PC-3 (cell line): Measurements from ENCODE around the gene SULF2. TPM values are rescaled to one million over a fixed set of nuclear protein-coding genes. Genes with fewer than 3 reads are reported as not detected.

Experiments
- ATAC-seq: fragments of 200-7000 bp; cut with Tn5 transposase; 2 replicates; pipeline ENCODE4 v1.9.1; 2020; ENCODE audit warnings: mild to moderate bottlenecking, moderate library complexity
- BruUV-seq: library from RNA; stranded (reverse); fragments of 400-500 nt; replicated peaks from 2 replicates; lab custom pipeline; 2021; lab: Mats Ljungman, UMichigan
- CTCF ChIA-PET: fragments of 300-600 bp; sonication (Branson Sonifier 250); formaldehyde crosslinking; loops from one replicate; lab custom pipeline; 2022; ENCODE audit warnings: antibody characterized with exemption; lab: Charles Lee
- POLR2A ChIA-PET: fragments of 300-600 bp; sonication (Branson Sonifier 250); formaldehyde crosslinking; loops from one replicate; lab custom pipeline; 2022; ENCODE audit warnings: antibody characterized with exemption; ENCODE audit not compliant: unreplicated experiment; lab: Charles Lee
- DNase-seq: peaks from one replicate; pipeline ENCODE4 v3.0.0-alpha.2; 2015
- H2AFZ ChIP-seq: fragments of 300-600 bp; sonication (generic); 2 replicates; pipeline ENCODE4 v1.6.0; 2016; ENCODE audit warnings: antibody characterized with exemption, low read length
- H3F3A ChIP-seq: fragments of 300-600 bp; sonication (generic); one replicate; pipeline ENCODE4 v1.6.0; 2017; ENCODE audit warnings: antibody characterized with exemption, low read length, control low read depth, mild to moderate bottlenecking; ENCODE audit not compliant: unreplicated experiment
- H3K27ac ChIP-seq: fragments of 300-600 bp; sonication (generic); 2 replicates; pipeline ENCODE4 v1.5.1; 2016; ENCODE audit warnings: mild to moderate bottlenecking, low read length
- H3K27me3 ChIP-seq: fragments of 300-600 bp; sonication (generic); 2 replicates; pipeline ENCODE4 v1.6.1; 2016; ENCODE audit warnings: low read length, mixed read lengths
- H3K36me3 ChIP-seq: fragments of 300-600 bp; sonication (generic); 2 replicates; pipeline ENCODE4 v1.6.1; 2016; ENCODE audit warnings: low read depth, mixed run types, low read length, mixed read lengths
- H3K4me1 ChIP-seq: fragments of 300-600 bp; sonication (generic); 2 replicates; pipeline ENCODE4 v1.5.1; 2016; ENCODE audit warnings: low read length; ENCODE audit not compliant: insufficient read depth
- H3K4me2 ChIP-seq: fragments of 300-600 bp; sonication (generic); 2 replicates; pipeline ENCODE4 v1.6.0; 2016; ENCODE audit warnings: low read length
- H3K4me3 ChIP-seq: fragments of 300-600 bp; sonication (generic); 2 replicates; pipeline ENCODE4 v1.5.1; 2016; ENCODE audit warnings: mild to moderate bottlenecking, low read length, mixed read lengths
- H3K79me2 ChIP-seq: fragments of 300-600 bp; sonication (generic); 2 replicates; pipeline ENCODE4 v1.6.1; 2017; ENCODE audit warnings: low read length, mixed read lengths
- H3K9ac ChIP-seq: fragments of 300-600 bp; sonication (generic); 2 replicates; pipeline ENCODE4 v1.6.0; 2016; ENCODE audit warnings: mild to moderate bottlenecking, low read length
- H3K9me2 ChIP-seq: fragments of 300-600 bp; sonication (generic); replicated peaks from 2 replicates; pipeline ENCODE4 v1.6.1; 2016; ENCODE audit warnings: mixed run types, low read length, mixed read lengths
- H3K9me3 ChIP-seq: fragments of 300-600 bp; sonication (generic); 2 replicates; pipeline ENCODE4 v1.6.1; 2016; ENCODE audit warnings: low read length, mixed read lengths
- H4K20me1 ChIP-seq: fragments of 300-600 bp; sonication (generic); 2 replicates; pipeline ENCODE4 v1.6.1; 2016; ENCODE audit warnings: low read length, mixed read lengths
- EZH2 ChIP-seq: fragments of 300-600 bp; sonication (generic); IDR thresholded peaks from one replicate; pipeline ENCODE4 v1.6.1; 2017; ENCODE audit warnings: antibody characterized with exemption, mild to moderate bottlenecking, low read length; ENCODE audit not compliant: unreplicated experiment
- EZH2phosphoT487 ChIP-seq: fragments of 300-600 bp; sonication (generic); IDR thresholded peaks from 2 replicates; pipeline ENCODE4 v1.6.1; 2018; ENCODE audit warnings: mild to moderate bottlenecking, antibody characterized with exemption, low read length, borderline replicate concordance
- intact Hi-C: fragments of 100-400 bp; cut with micrococcal nuclease; formaldehyde crosslinking; loops from 2 replicates; pipeline ENCODE4 v1.9.0; 2023
- total RNA-seq: library from RNA; depleted of rRNA; stranded (reverse); fragments of >200 nt; gene quantifications from 2 replicates; pipeline ENCODE4 v1.2.3, GENCODE V29; 2014
- TF ChIP-seq, protein P1 (sequence below): fragments of 300-600 bp; sonication (generic); conservative IDR thresholded peaks from 2 replicates; pipeline ENCODE4 v1.5.1; 2017; ENCODE audit warnings: antibody characterized with exemption, low read depth, mild to moderate bottlenecking, low read length

SULF2 gene
- total RNA-seq, 1 experiment from 2014 or later: 340 TPM

DNA sequence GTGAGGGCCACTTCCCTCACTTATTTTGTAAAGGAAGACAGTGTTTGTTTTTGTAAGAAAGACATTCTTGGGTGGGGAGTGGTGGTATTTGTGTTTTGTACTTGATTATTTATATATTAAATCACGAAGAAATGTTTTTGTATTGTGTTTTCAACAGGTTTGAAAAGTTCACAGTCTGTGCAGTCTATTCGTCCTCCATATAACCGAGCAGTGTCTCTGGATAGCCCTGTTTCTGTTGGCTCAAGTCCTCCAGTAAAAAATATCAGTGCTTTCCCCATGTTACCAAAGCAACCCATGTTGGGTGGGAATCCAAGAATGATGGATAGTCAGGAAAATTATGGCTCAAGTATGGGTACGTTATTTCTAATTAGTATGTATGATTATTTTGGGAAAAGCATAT is 146.4 kb downstream of the SULF2 start:
- CTCF ChIA-PET: no interaction called here

GRCh38 chr20:47635256-47635655 is 150.0 kb downstream of the SULF2 start:
- H3F3A ChIP-seq: no peaks in the 10 kb centered on the region
- no peaks in the 10 kb centered on the region for H3K9me3 ChIP-seq
- intact Hi-C loops: no loop called here
- no peak for TF ChIP-seq EZH2
- no peak for TF ChIP-seq EZH2phosphoT487
- H3K9me2 ChIP-seq: no peaks in the 10 kb centered on the region
- H3K9ac ChIP-seq: no peak overlapping the region
- no peaks in the 10 kb centered on the region for H3K27me3 ChIP-seq
- H3K4me1 ChIP-seq: no peaks in the 10 kb centered on the region
- no peaks in the 10 kb centered on the region for H4K20me1 ChIP-seq
- H3K4me2 ChIP-seq: no peak overlapping the region
- no peak overlapping the region for H3K27ac ChIP-seq
- no TSS peak for BruUV-seq
- no peak overlapping the region for H3K4me3 ChIP-seq
- POLR2A ChIA-PET: no interaction called here
- H2AFZ ChIP-seq: no peak overlapping the region
- no peaks in the 10 kb centered on the region for H3K79me2 ChIP-seq
- CTCF ChIA-PET: no interaction called here
- ATAC-seq (no peak), DNase-seq (no peak)
- H3K36me3 ChIP-seq: peaks cover 40% of the 10 kb centered on the region; the same call in 1 of the 2 replicates

More for the DNA sequence above, 146.4 kb downstream of the SULF2 start:
- Histone ChIP-seq H3K4me1 (peaks cover 6% of the 10 kb centered on the region; the same call in 1 of the 2 replicates), H3F3A (no peaks in the 10 kb centered on the region), H4K20me1 (no peaks in the 10 kb centered on the region), H3K79me2 (no peaks in the 10 kb centered on the region), H3K36me3 (peaks cover 48% of the 10 kb centered on the region; the same call in 1 of the 2 replicates), H2AFZ (no peak overlapping the region), H3K27ac (no peak overlapping the region), H3K4me3 (no peak overlapping the region), H3K9me3 (no peaks in the 10 kb centered on the region), H3K9ac (no peak overlapping the region), H3K4me2 (no peak overlapping the region), H3K27me3 (no peaks in the 10 kb centered on the region), H3K9me2 (no peaks in the 10 kb centered on the region)
- TF ChIP-seq EZH2phosphoT487 (no peak), EZH2 (no peak)
- TF ChIP-seq, protein P1, sequence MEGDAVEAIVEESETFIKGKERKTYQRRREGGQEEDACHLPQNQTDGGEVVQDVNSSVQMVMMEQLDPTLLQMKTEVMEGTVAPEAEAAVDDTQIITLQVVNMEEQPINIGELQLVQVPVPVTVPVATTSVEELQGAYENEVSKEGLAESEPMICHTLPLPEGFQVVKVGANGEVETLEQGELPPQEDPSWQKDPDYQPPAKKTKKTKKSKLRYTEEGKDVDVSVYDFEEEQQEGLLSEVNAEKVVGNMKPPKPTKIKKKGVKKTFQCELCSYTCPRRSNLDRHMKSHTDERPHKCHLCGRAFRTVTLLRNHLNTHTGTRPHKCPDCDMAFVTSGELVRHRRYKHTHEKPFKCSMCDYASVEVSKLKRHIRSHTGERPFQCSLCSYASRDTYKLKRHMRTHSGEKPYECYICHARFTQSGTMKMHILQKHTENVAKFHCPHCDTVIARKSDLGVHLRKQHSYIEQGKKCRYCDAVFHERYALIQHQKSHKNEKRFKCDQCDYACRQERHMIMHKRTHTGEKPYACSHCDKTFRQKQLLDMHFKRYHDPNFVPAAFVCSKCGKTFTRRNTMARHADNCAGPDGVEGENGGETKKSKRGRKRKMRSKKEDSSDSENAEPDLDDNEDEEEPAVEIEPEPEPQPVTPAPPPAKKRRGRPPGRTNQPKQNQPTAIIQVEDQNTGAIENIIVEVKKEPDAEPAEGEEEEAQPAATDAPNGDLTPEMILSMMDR: no peak
- BruUV-seq: no TSS peak
- POLR2A ChIA-PET: no interaction called here
- intact Hi-C loops: no loop called here
- no peak for DNase-seq
- no peak for ATAC-seq

- Histone ChIP-seq H3K9ac (no peak overlapping the region), H4K20me1 (no peaks in the 10 kb centered on the region), H3F3A (no peaks in the 10 kb centered on the region), H3K4me3 (no peak overlapping the region), H3K27ac (no peak overlapping the region), H3K4me1 (no peaks in the 10 kb centered on the region), H2AFZ (no peak overlapping the region), H3K27me3 (no peaks in the 10 kb centered on the region), H3K9me3 (no peaks in the 10 kb centered on the region), H3K36me3 (peaks cover 20% of the 10 kb centered on the region; the same call in 1 of the 2 replicates), H3K9me2 (no peaks in the 10 kb centered on the region), H3K79me2 (no peaks in the 10 kb centered on the region), H3K4me2 (no peak overlapping the region)
- intact Hi-C loops: no loop called here
- ChIA-PET CTCF (interaction anchor here (0.6 kb wide), 1 partner anchor 1612 kb away, joined by 15 read pairs; no protein-coding TSS in a partner anchor), POLR2A (no interaction called here)
- ATAC-seq (no peak), DNase-seq (no peak)
- TF ChIP-seq EZH2phosphoT487 (no peak), EZH2 (no peak)
- TF ChIP-seq, protein P1: no peak
- no TSS peak for BruUV-seq
Measured at GRCh38 chr20:47631078-47631477, 154.2 kb downstream of the SULF2 start.
